ENCODE data around the gene FBXO8.

FBXO8 gene

GRCh38 chr4:174248407-174248806, 35.1 kb downstream of the FBXO8 start:
- DNase-seq (ENCODE audit: low spot score) (no peak), FAIRE-seq (no peak)

GRCh38 chr4:174245714-174246113, 37.8 kb downstream of the FBXO8 start:
- no peak for DNase-seq (ENCODE audit: low spot score)
- FAIRE-seq = no peak

DNA sequence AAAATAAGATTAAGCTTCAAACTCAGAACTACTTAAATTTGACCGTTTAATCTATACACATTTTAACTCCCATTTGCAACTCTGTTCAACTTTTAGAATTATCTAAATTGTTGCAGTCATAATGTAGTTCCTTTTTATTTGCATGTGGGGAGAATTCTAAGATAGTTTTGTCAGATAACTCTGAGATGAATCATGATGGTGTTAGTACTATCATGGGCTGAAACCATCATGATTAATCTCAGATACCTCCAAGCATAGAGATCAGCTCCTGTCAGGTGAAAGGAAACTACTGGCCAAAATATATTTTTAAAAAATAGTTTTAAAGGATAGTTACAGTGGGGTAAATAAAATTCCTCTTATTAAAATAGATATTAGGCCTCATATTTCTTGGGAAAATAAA, 39.0 kb downstream of the FBXO8 start:
- FAIRE-seq = no peak
- DNase-seq (ENCODE audit: low spot score) = no peak

DNA sequence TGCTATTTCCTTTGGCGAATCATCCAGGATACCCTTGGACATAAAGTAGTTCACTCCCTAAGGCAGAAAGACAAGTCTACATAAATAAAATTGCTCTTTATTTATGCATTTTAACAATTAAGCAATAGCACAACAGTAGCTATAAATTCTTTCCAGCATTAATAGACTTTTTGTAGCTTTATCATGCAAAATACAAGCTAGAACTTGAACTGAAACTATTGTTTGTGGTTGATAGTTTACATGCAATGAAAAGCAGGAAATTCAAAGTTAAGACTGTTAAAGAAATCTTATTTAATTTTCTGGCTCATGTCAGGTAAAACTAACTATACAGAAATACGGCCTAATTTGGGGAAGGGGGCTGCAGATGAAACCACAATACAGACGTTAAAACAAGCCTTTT, 42.3 kb downstream of the FBXO8 start:
- DNase-seq (ENCODE audit: low spot score) (no peak), FAIRE-seq (no peak)

- no peak for FAIRE-seq
- DNase-seq (ENCODE audit: low spot score) = no peak
Measured at GRCh38 chr4:174236359-174236758, 47.1 kb downstream of the FBXO8 start.

DNA sequence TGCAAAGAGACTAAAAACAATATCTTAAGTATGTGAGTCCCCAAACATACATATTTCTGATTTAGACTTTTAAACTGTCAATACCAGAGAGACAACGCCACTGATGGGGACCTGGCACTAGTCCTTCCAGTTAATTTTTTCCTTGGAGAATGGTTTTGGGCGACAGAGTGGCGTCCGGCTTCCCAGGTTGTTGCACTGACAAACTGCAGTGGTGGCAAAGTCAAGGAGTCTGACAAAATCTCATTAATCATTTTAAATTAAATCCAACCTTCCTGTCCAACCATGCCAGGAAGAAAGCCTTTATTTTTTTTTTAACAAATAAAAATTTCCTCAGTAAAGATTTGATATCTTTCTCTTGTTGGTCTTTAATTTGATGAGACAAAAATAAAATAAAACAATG, 52.8 kb downstream of the FBXO8 start:
- DNase-seq (ENCODE audit: low spot score) (no peak), FAIRE-seq (no peak)

DNA sequence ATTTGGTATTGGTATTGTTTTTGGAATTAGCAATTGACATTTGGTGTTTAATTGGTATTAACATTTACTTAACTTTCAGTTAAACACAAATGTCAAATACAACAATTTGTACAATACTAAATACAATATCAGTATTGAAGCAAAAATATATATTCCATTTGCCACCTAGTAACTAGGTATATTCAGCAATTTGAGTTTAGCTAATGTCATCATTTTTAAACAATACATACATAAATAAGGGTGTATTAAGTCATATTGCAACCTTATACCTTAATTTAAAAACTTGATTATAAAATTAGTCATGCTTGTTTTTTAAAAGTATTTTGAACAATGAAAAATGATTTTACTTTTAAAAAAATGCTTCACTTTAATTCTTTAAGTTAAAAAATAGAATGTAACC, 53.3 kb downstream of the FBXO8 start:
- no peak for FAIRE-seq
- DNase-seq (ENCODE audit: low spot score) = no peak

DNA sequence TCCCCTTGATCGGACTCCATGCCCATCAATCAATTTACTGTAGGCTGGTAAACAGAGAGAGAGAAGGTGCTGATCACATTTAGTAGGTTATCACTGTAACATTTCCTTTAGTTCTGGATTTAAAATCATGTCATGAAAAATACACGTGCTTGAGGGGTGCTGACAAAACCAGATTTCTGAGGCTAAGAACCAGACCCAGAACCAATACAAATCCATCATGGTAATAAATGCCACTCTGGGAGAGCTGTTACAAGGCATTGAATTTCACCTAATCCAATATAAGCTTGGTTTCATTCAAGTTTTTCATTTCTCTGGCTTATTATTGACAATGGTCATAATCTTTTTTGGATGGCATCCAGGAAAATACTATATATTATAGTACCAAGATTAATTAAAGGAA, 54.5 kb downstream of the FBXO8 start:
- DNase-seq (ENCODE audit: low spot score) (no peak), FAIRE-seq (no peak)

GRCh38 chr4:174225349-174226049, 58.0 kb downstream of the FBXO8 start:
- FAIRE-seq = no peak

GRCh38 chr4:174224550-174224949, 58.9 kb downstream of the FBXO8 start:
- FAIRE-seq (no peak), DNase-seq (ENCODE audit: low spot score) (no peak)

More at GRCh38 chr4:174225349-174226049, 58.0 kb downstream of the FBXO8 start:
- no peak for DNase-seq (ENCODE audit: low spot score)

GRCh38 chr4:174222266-174222872, 61.1 kb downstream of the FBXO8 start:
- DNase-seq (ENCODE audit: low spot score) (peak; percentile 26), FAIRE-seq (no peak)

GRCh38 chr4:174218127-174218790, 65.2 kb downstream of the FBXO8 start:
- FAIRE-seq = no peak
- DNase-seq (ENCODE audit: low spot score) = no peak

DNA sequence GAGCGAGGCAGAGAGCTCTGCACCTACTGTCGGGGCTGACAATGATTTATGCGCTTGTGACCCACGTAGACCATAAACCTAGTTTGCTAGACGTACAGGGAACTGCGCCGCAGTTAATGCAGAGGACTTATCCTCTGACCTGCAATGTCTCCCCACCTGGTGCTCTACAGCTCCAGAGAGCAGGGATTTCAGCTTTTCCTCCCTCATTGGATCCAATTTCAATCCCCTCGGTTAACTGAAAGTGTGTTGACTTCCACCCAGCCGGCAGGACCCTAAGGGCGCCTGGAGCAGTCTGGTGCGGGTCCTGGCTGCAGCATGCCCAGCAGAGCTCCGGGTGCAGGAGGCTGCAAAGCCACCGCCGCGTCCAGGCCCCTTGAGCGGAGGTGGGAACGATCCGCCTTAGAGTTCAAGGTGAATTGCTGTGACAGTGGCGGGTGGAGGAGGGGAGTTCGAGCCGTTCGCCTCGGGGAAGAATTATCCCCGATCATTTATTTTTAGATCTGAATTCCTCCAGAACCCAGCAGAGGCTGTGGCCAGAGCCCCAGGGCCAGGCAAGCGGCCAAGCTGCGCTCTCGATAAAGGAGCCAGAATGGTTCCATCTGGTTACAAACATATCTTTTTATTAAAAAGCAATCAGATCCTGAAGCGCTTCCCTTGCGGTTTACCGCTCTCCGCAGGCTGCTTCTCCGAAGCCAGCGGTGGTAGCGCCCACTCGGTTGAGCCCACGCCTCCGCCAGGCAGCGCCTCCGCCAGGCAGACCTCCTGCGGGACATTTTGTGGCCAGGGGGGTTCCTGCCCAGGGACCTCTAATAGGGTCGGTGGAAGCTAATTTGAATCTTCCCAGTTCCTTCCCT, 66.0 kb downstream of the FBXO8 start:
- DNase-seq (ENCODE audit: low spot score) (no peak), FAIRE-seq (no peak)

GRCh38 chr4:174216799-174217272, 66.6 kb downstream of the FBXO8 start:
- FAIRE-seq (no peak), DNase-seq (ENCODE audit: low spot score) (no peak)

- FAIRE-seq (no peak), DNase-seq (ENCODE audit: low spot score) (no peak)
Measured at GRCh38 chr4:174215961-174216680, 67.3 kb downstream of the FBXO8 start.

- FAIRE-seq = no peak
- no peak for DNase-seq (ENCODE audit: low spot score)
Measured at GRCh38 chr4:174215057-174215456, 68.4 kb downstream of the FBXO8 start.

- no peak for DNase-seq (ENCODE audit: low spot score)
Measured at GRCh38 chr4:174214101-174214878, 69.2 kb downstream of the FBXO8 start.

GRCh38 chr4:174213731-174214100, 69.8 kb downstream of the FBXO8 start:
- FAIRE-seq = no peak
- no peak for DNase-seq (ENCODE audit: low spot score)

More at GRCh38 chr4:174214101-174214878, 69.2 kb downstream of the FBXO8 start:
- FAIRE-seq = no peak

DNA sequence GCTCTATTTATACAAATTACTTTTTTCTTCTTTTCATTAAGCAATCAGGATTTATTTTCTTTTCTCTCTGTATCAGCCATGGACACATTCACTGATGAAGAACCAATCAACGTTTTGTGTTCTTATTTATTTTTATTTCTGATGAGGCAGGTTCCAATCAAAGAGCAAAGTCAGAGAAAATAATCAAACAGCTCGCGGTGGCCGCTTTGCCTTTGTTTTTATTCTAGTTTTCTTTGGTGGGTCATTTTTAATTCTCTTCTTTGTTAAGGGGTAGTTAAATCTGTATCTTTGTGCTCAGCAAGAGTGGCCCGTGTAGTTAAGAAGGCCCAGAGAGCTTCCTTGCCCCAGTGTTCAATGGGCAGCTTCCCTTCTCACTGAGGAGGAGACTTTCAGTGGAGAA, 71.4 kb downstream of the FBXO8 start:
- FAIRE-seq = no peak
- DNase-seq (ENCODE audit: low spot score) = no peak

- no peak for DNase-seq (ENCODE audit: low spot score)
Measured at GRCh38 chr4:174211622-174212044, 71.8 kb downstream of the FBXO8 start.

More at GRCh38 chr4:174211622-174212044, 71.8 kb downstream of the FBXO8 start:
- FAIRE-seq = no peak

Data from urothelium cell line (cell line).